Measurements from ENCODE around the gene MSANTD4.
"Not testable (repeated sequence)": the region's sequence is repeated elsewhere in the genome, so short reads cannot be mapped to it uniquely, and the experiment has no call there.

MSANTD4 gene

GRCh38 chr11:106014035-106014434, 8.0 kb downstream of the MSANTD4 start:
- DNase-seq (ENCODE audit: low read depth, low spot score) = no peak

GRCh38 chr11:106012744-106013143, 9.3 kb downstream of the MSANTD4 start:
- no peak for DNase-seq (ENCODE audit: low read depth, low spot score)

GRCh38 chr11:106011481-106011880, 10.6 kb downstream of the MSANTD4 start:
- no peak for DNase-seq (ENCODE audit: low read depth, low spot score)

- DNase-seq (ENCODE audit: low read depth, low spot score) = not testable (repeated sequence)
Observed at GRCh38 chr11:106003094-106003493, 18.9 kb downstream of the MSANTD4 start.

GRCh38 chr11:106001304-106002012, 20.6 kb downstream of the MSANTD4 start:
- no peak for DNase-seq (ENCODE audit: low read depth, low spot score)

- DNase-seq (ENCODE audit: low read depth, low spot score) = no peak
Observed at GRCh38 chr11:105991888-105992287, 30.2 kb downstream of the MSANTD4 start.

- DNase-seq (ENCODE audit: low read depth, low spot score) = no peak
Observed at GRCh38 chr11:105989124-105989523, 32.9 kb downstream of the MSANTD4 start.

GRCh38 chr11:105988197-105988596, 33.8 kb downstream of the MSANTD4 start:
- no peak for DNase-seq (ENCODE audit: low read depth, low spot score)

- DNase-seq (ENCODE audit: low read depth, low spot score) = no peak
Observed at GRCh38 chr11:105986554-105986953, 35.5 kb downstream of the MSANTD4 start.

GRCh38 chr11:105979997-105980703, 41.9 kb downstream of the MSANTD4 start:
- no peak for DNase-seq (ENCODE audit: low read depth, low spot score)

- DNase-seq (ENCODE audit: low read depth, low spot score) = no peak
Observed at GRCh38 chr11:105975128-105975527, 46.9 kb downstream of the MSANTD4 start.

GRCh38 chr11:105969756-105970155, 52.3 kb downstream of the MSANTD4 start:
- DNase-seq (ENCODE audit: low read depth, low spot score) = no peak

- no peak for DNase-seq (ENCODE audit: low read depth, low spot score)
Observed at GRCh38 chr11:105968021-105968697, 53.9 kb downstream of the MSANTD4 start.

- DNase-seq (ENCODE audit: low read depth, low spot score) = no peak
Observed at GRCh38 chr11:105960252-105961245, 61.5 kb downstream of the MSANTD4 start.
